Skin of body (tissue), 2 donors: ENCODE measurements around the gene FAM236C. TPM values are rescaled to one million over a fixed set of nuclear protein-coding genes. Genes with fewer than 3 reads are reported as not detected.
"Not testable (repeated sequence)": the region's sequence is repeated elsewhere in the genome, so short reads cannot be mapped to it uniquely, and the experiment has no call there.

Experiments
- DNase-seq: peaks from one replicate; lab custom pipeline; 2025; lab: John Stamatoyannopoulos, UW
- total RNA-seq: library from RNA; depleted of rRNA; stranded (reverse); fragments of >200 nt; gene quantifications from one replicate; pipeline ENCODE4 v1.2.3, GENCODE V29; 2014

The FAM236C gene
- total RNA-seq, result not detected

- DNase-seq, result not testable (repeated sequence)
Measured at GRCh38 chrX:72912315-72912714, at the start of gene FAM236C. Gene FAM236C, plus strand, starts transcription at chrX:72912615. Its CDS starts 100 bp downstream, at chrX:72912715.

DNA sequence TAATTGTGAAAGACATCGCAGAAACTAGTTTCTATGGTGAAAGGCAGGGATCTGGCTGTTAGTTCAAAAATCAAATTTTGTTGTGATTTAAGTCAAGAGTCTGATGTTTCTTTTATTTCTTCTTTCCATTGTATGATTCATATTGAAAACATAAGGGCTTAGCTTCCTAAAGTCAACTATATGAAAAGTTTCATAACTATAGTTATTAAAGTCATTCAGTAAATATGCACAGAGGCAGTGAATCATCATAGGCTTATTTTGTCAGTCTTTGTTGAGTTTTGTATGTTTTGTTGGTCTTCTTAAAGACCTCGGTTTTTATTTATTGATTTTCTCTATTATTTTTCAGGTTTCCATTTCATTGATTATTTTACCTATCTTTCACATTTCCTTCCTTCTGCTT lies 29.5 kb upstream of the FAM236C start:
- DNase-seq, result not testable (repeated sequence)

DNA sequence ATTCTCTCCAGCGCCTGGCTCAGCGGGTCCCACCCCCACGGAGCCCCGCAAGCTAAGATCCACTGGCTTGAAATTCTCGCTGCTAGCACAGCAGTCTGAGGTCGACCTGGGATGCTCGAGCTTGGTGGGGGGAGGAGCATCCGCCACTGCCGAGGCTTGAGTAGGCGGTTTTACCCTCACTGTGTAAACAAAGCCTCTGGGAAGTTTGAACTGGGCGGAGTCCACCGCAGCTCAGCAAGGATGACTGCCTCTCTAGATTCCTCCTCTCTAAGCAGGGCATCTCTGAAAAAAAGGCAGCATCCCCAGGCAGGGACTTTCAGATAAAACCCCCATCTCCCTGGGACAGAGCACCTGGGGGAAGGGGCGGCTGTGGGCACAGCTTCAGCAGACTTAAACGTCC lies 22.7 kb upstream of the FAM236C start:
- not testable (repeated sequence) for DNase-seq

- not testable (repeated sequence) for DNase-seq
Measured at GRCh38 chrX:72916096-72916495, 3.7 kb downstream of the FAM236C start.

GRCh38 chrX:72932283-72932682 lies 19.9 kb downstream of the FAM236C start:
- DNase-seq, result not testable (repeated sequence)

DNA sequence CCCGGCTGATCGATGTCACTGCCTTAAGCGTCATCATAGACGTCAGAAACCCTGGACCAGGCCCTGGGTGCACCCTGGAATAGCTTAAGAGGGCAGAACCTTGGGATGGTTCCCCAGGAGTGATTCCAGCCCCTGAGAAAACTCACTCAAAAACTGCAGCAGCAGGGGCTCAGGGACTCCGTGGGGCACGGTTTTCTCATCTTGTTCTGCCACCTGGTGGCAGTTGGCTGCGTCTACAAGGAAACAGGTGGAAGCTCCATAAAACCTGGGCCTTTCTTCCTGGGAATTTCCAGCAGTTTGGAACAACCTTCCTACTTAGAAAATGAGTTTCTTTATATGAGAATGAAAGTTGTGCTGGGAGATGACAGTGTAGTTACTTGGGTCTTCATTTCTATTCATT lies 24.0 kb downstream of the FAM236C start:
- DNase-seq, result not testable (repeated sequence)

- DNase-seq, result not testable (repeated sequence)
Measured at GRCh38 chrX:72936882-72937455, 24.6 kb downstream of the FAM236C start.

- DNase-seq, result not testable (repeated sequence)
Measured at GRCh38 chrX:72937906-72938305, 25.5 kb downstream of the FAM236C start, which contains the start of gene FAM236A. Gene FAM236A, plus strand, starts transcription at chrX:72938206. Its CDS starts 57 bp downstream, at chrX:72938263.

- not testable (repeated sequence) for DNase-seq
Measured at GRCh38 chrX:72942272-72942671, 29.9 kb downstream of the FAM236C start.

DNA sequence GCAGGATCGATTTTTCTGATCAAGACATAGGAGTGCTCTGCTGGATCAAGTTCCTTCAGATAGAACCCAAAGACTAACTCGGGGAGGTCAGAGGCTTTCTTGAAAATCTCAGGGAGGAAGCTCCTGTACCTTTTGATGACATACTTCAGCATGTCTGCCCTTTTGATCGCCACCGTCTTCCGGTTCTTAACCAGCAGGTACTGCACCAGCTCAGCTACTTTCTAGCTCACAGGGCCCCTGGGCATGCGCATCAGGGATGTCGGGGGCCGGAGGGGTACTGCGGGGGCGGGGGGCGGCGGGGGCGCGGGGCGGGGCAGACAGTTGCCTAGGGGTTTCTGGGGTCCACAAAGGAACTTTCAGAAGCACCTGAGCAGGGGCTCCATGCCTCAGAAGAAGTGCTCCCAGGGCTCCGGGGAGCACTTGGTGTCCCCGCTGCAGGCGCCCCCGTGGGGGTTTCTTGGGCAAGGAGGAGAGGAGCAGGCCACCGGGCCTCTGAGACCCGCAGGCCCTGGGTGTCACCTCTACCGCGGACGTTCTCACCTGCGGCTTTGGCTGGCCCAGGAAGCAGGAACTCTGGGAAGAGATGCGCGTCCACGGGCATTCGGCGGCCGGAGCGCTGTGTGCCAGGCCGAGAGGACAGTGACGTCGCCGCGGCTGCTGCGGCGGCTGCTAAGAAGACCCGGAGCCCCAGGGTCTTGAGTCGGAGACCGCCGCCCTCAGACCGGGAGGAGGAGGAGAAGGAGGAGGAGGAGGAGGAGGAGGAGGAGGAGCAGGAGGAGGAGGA lies 30.8 kb downstream of the FAM236C start:
- not testable (repeated sequence) for DNase-seq

GRCh38 chrX:72943819-72944169 lies 31.4 kb downstream of the FAM236C start, which contains the start of gene DMRTC1:
Gene DMRTC1, minus strand, starts transcription at chrX:72943837. Its CDS starts 68,143 bp downstream, at chrX:72875694.
- not testable (repeated sequence) for DNase-seq

DNA sequence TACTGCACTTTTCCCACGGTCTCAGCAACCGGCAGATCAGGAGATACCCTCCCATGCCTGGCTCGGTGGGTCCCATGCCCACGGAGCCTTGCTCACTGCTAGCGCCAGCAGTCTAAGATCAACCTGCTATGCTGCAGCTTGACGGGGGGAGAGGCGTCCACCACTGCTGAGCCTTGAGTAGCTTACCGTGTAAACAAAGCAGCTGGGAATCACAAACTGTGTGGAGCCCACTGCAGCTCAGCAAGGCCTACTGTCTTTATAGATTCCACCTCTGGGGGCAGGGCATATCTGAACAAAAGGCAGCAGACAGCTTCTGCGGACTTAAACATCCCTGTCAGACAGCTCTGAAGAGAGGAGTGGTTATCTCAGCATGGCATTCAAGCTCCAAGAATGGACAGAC lies 47.6 kb downstream of the FAM236C start:
- DNase-seq, result not testable (repeated sequence)

Other genes starting within 250 kb of the FAM236C start
- 3.9 TPM for gene PHKA1, start 198.3 kb upstream of the FAM236C start, total RNA-seq
- gene DMRTC1B, start 135.7 kb upstream of the FAM236C start, total RNA-seq, result not detected
- gene FAM236B, start 130.0 kb upstream of the FAM236C start, total RNA-seq, result not detected
- not detected for gene FAM236D, start 104.4 kb upstream of the FAM236C start, total RNA-seq
- not detected for gene FAM236A, start 25.6 kb downstream of the FAM236C start, total RNA-seq
- not detected for gene DMRTC1, start 31.2 kb downstream of the FAM236C start, total RNA-seq
- gene PABPC1L2B, start 90.3 kb downstream of the FAM236C start, total RNA-seq, result not detected
- gene PABPC1L2A, start 166.9 kb downstream of the FAM236C start, total RNA-seq, result not detected